OCI-LY7 (cell line): Measurements from ENCODE around the gene SLC26A11. TPM values are rescaled to one million over a fixed set of nuclear protein-coding genes. Genes with fewer than 3 reads are reported as not detected.
"Not testable (repeated sequence)": the region's sequence is repeated elsewhere in the genome, so short reads cannot be mapped to it uniquely, and the experiment has no call there.

Experiments
- BruUV-seq: library from RNA; stranded (reverse); fragments of 400-500 nt; replicated peaks from 2 replicates; lab custom pipeline; 2021; lab: Mats Ljungman, UMichigan
- CTCF ChIA-PET: fragments of 300-600 bp; sonication (Branson Sonifier 250); formaldehyde crosslinking; loops from one replicate; lab custom pipeline; 2022; ENCODE audit warnings: antibody characterized with exemption; ENCODE audit not compliant: unreplicated experiment; lab: Charles Lee
- POLR2A ChIA-PET: fragments of 300-600 bp; sonication (Branson Sonifier 250); formaldehyde crosslinking; loops from one replicate; lab custom pipeline; 2022; ENCODE audit warnings: antibody characterized with exemption; lab: Charles Lee
- DNase-seq: peaks from one replicate; pipeline ENCODE4 v3.0.0-alpha.2; 2015; ENCODE audit warnings: low spot score
- H2AFZ ChIP-seq: fragments of 200-600 bp; sonication (generic), shearing (Covaris generic); 2 replicates; pipeline ENCODE4 v1.6.1; 2014; ENCODE audit warnings: mild to moderate bottlenecking, antibody characterized with exemption, low read length, moderate library complexity
- H3K27ac ChIP-seq: fragments of 200-600 bp; sonication (generic); 2 replicates; pipeline ENCODE4 v1.5.1; 2014; ENCODE audit warnings: mixed run types, low read depth, mild to moderate bottlenecking, moderate library complexity, low read length, inconsistent platforms; ENCODE audit not compliant: poor library complexity, severe bottlenecking
- H3K36me3 ChIP-seq: fragments of 200-600 bp; sonication (generic); 2 replicates; pipeline ENCODE4 v1.6.1; 2014; ENCODE audit warnings: mild to moderate bottlenecking, antibody characterized with exemption, low read length, moderate library complexity, mixed read lengths; ENCODE audit not compliant: insufficient read depth
- H3K4me1 ChIP-seq: fragments of 200-600 bp; sonication (generic); 2 replicates; pipeline ENCODE4 v1.5.1; 2014; ENCODE audit warnings: mild to moderate bottlenecking, low read length; ENCODE audit not compliant: insufficient read depth, poor library complexity, severe bottlenecking
- H3K4me2 ChIP-seq: fragments of 200-600 bp; sonication (generic); 2 replicates; pipeline ENCODE4 v1.6.1; 2014; ENCODE audit warnings: mild to moderate bottlenecking, low read length
- H3K4me3 ChIP-seq: fragments of 200-600 bp; sonication (generic); 2 replicates; pipeline ENCODE4 v1.5.1; 2014; ENCODE audit warnings: mild to moderate bottlenecking, low read depth, low read length; ENCODE audit not compliant: poor library complexity, severe bottlenecking
- H3K79me2 ChIP-seq: fragments of 200-600 bp; sonication (generic); 2 replicates; pipeline ENCODE4 v1.6.1; 2016; ENCODE audit warnings: low read depth, mild to moderate bottlenecking, low read length, moderate library complexity, mixed read lengths; ENCODE audit not compliant: insufficient read depth
- H3K9me2 ChIP-seq: fragments of 200-600 bp; sonication (generic); 2 replicates; pipeline ENCODE4 v1.6.1; 2016; ENCODE audit warnings: mild to moderate bottlenecking, low read length, mixed read lengths; ENCODE audit not compliant: insufficient read depth
- H3K9me3 ChIP-seq: fragments of 200-600 bp; sonication (generic); 2 replicates; pipeline ENCODE4 v1.6.1; 2014; ENCODE audit warnings: mild to moderate bottlenecking, mixed run types, low read length, mixed read lengths
- H4K20me1 ChIP-seq: fragments of 200-600 bp; sonication (generic); 2 replicates; pipeline ENCODE4 v1.6.1; 2014; ENCODE audit warnings: mild to moderate bottlenecking, antibody characterized with exemption, low read length, moderate library complexity, mixed read lengths; ENCODE audit not compliant: insufficient read depth
- CTCF ChIP-seq: fragments of 200-600 bp; sonication (generic); conservative IDR thresholded peaks from 2 replicates; pipeline ENCODE4 v1.5.1; 2014; ENCODE audit warnings: mild to moderate bottlenecking, antibody characterized with exemption, low read length, moderate library complexity, mixed read lengths
- EZH2phosphoT487 ChIP-seq: fragments of 200-600 bp; sonication (generic); IDR thresholded peaks from 2 replicates; pipeline ENCODE4 v1.6.1; 2018; ENCODE audit warnings: low read depth, borderline replicate concordance, mild to moderate bottlenecking, mixed run types, antibody characterized with exemption, low read length, moderate library complexity, mixed read lengths
- intact Hi-C: fragments of 100-400 bp; cut with micrococcal nuclease; formaldehyde crosslinking; loops from one replicate; pipeline ENCODE4 v1.10.0; 2022; ENCODE audit not compliant: unreplicated experiment
- total RNA-seq, 2 experiments: library from RNA; depleted of rRNA in 1 of 2; stranded (reverse); fragments of >200 nt in 1 of 2; shearing (Covaris generic) in 1 of 2; gene quantifications; 2 replicates each; pipeline ENCODE4 v1.2.3, GENCODE V29; 2014 to 2022

Gene SLC26A11
- total RNA-seq, 2 experiments from 2014 or later: 3.5 to 4.1 TPM

- DNase-seq: no peak
- no peaks in the 10 kb centered on the region for H3K9me3 ChIP-seq
- ChIA-PET CTCF (no interaction called here), POLR2A (interaction anchor here (0.5 kb wide), 1 partner anchor 11 kb away, joined by 3 read pairs; no protein-coding TSS in a partner anchor)
- no TSS peak for BruUV-seq
- H4K20me1 ChIP-seq: no peaks in the 10 kb centered on the region
- no peaks in the 10 kb centered on the region for H3K9me2 ChIP-seq
- H3K4me3 ChIP-seq: no peak overlapping the region
- no peak for TF ChIP-seq EZH2phosphoT487
- no peak for TF ChIP-seq CTCF
- no peak overlapping the region for H2AFZ ChIP-seq
- H3K4me2 ChIP-seq: no peak overlapping the region
- intact Hi-C loops: no loop called here
- H3K4me1 ChIP-seq: no peaks in the 10 kb centered on the region
- no peaks in the 10 kb centered on the region for H3K36me3 ChIP-seq
- H3K79me2 ChIP-seq: no peaks in the 10 kb centered on the region
- H3K27ac ChIP-seq: no peak overlapping the region
Observed at GRCh38 chr17:80242505-80242904, 22.3 kb downstream of the SLC26A11 start.

- H3K79me2 ChIP-seq: no peaks in the 10 kb centered on the region
- H3K9me3 ChIP-seq: no peaks in the 10 kb centered on the region
- H3K4me1 ChIP-seq: no peaks in the 10 kb centered on the region
- no peaks in the 10 kb centered on the region for H3K9me2 ChIP-seq
- ChIA-PET POLR2A (interaction anchor here (0.6 kb wide), 1 partner anchor 314 kb away, joined by 4 read pairs; no protein-coding TSS in a partner anchor), CTCF (no interaction called here)
- H3K4me2 ChIP-seq: no peak overlapping the region
- no peak overlapping the region for H3K4me3 ChIP-seq
- H3K27ac ChIP-seq: no peak overlapping the region
- no peak for DNase-seq
- intact Hi-C loops: no loop called here
- H2AFZ ChIP-seq: no peak overlapping the region
- H3K36me3 ChIP-seq: no peaks in the 10 kb centered on the region
- no peaks in the 10 kb centered on the region for H4K20me1 ChIP-seq
- BruUV-seq: no TSS peak
- TF ChIP-seq EZH2phosphoT487 (no peak), CTCF (no peak)
Observed at GRCh38 chr17:80243526-80244433, 23.6 kb downstream of the SLC26A11 start.

GRCh38 chr17:80244448-80244847, 24.2 kb downstream of the SLC26A11 start:
- H3K36me3 ChIP-seq, CTCF ChIA-PET, BruUV-seq, H4K20me1 ChIP-seq, DNase-seq, H3K27ac ChIP-seq, H3K9me3 ChIP-seq, H3K79me2 ChIP-seq, H3K4me3 ChIP-seq, H2AFZ ChIP-seq, H3K9me2 ChIP-seq, H3K4me2 ChIP-seq, H3K4me1 ChIP-seq, intact Hi-C loops: not testable (repeated sequence)
- POLR2A ChIA-PET: interaction anchor here (0.6 to 0.7 kb wide), 2 partner anchors 52 to 313 kb away, joined by 3 to 4 read pairs; no protein-coding TSS in a partner anchor
